GM12878 (cell line): Measurements from ENCODE around the gene ACTBL2.

ENCODE experiments used
- E2F4 ChIP-seq: IDR thresholded peaks from 2 replicates; pipeline ENCODE4 v1.6.1; 2012; ENCODE audit warnings: low read depth, low read length, improper control_type of control experiment
- IKZF1 ChIP-seq: fragments of 450-650 bp; conservative IDR thresholded peaks from 2 replicates; pipeline ENCODE4 v1.6.1; 2017; ENCODE audit warnings: antibody characterized with exemption, mild to moderate bottlenecking
- MTA3 ChIP-seq: IDR thresholded peaks from 2 replicates; pipeline ENCODE4 v1.6.1; 2012; ENCODE audit warnings: low read length, inconsistent platforms, borderline replicate concordance
- POLR2AphosphoS5 ChIP-seq: IDR thresholded peaks from 2 replicates; pipeline ENCODE4 v1.6.1; 2011; ENCODE audit warnings: mild to moderate bottlenecking, low read length, inconsistent platforms
- REST ChIP-seq: IDR thresholded peaks from 2 replicates; pipeline ENCODE4 v1.6.1; 2012; ENCODE audit warnings: mild to moderate bottlenecking, low read depth, low read length
- SMC3 ChIP-seq: IDR thresholded peaks from 2 replicates; pipeline ENCODE4 v1.6.1; 2011; ENCODE audit warnings: low read length, improper control_type of control experiment, borderline replicate concordance
- ZNF274 ChIP-seq: IDR thresholded peaks from one replicate; pipeline ENCODE4 v1.8.0; 2011; ENCODE audit not compliant: insufficient read length, insufficient read depth
- TF ChIP-seq, protein P1 (sequence below), 3 experiments: IDR thresholded peaks in 2 of 3; conservative IDR thresholded peaks in 1 of 3; 2 replicates each; pipeline ENCODE4 v1.5.1; 2011; ENCODE audit warnings: low read depth in 3 of 3, low read length in 3 of 3, mild to moderate bottlenecking in 3 of 3, control low read depth in 2 of 3, moderate library complexity in 2 of 3, inconsistent platforms in 1 of 3, mixed read lengths in 1 of 3; ENCODE audit not compliant: control insufficient read depth in 2 of 3, insufficient read depth in 1 of 3; ENCODE audit errors: extremely low read depth in 1 of 3

GRCh38 chr5:57445705-57446037 is 36.9 kb downstream of the ACTBL2 start:
- TF ChIP-seq REST = no peak
- no peak for TF ChIP-seq SMC3
- no peak for TF ChIP-seq ZNF274
- no peak for TF ChIP-seq POLR2AphosphoS5
- TF ChIP-seq, protein P1, sequence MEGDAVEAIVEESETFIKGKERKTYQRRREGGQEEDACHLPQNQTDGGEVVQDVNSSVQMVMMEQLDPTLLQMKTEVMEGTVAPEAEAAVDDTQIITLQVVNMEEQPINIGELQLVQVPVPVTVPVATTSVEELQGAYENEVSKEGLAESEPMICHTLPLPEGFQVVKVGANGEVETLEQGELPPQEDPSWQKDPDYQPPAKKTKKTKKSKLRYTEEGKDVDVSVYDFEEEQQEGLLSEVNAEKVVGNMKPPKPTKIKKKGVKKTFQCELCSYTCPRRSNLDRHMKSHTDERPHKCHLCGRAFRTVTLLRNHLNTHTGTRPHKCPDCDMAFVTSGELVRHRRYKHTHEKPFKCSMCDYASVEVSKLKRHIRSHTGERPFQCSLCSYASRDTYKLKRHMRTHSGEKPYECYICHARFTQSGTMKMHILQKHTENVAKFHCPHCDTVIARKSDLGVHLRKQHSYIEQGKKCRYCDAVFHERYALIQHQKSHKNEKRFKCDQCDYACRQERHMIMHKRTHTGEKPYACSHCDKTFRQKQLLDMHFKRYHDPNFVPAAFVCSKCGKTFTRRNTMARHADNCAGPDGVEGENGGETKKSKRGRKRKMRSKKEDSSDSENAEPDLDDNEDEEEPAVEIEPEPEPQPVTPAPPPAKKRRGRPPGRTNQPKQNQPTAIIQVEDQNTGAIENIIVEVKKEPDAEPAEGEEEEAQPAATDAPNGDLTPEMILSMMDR (IDR thresholded peaks at IDR 0.05 in 2 of 3, conservative IDR thresholded peaks at IDR 0.05 in 1 of 3; ENCODE audit: control insufficient read depth in 2 of 3, extremely low read depth in 1 of 3, insufficient read depth in 1 of 3, low read depth in 3 of 3, low read length in 3 of 3) = no peak
- TF ChIP-seq E2F4 = no peak
- TF ChIP-seq IKZF1 = no peak
- TF ChIP-seq MTA3 = no peak
